Omental fat pad (tissue), 4 donors: ENCODE results near the gene BMP3. TPM values are rescaled to one million over a fixed set of nuclear protein-coding genes. Genes with fewer than 3 reads are reported as not detected.

ENCODE experiments used
- ATAC-seq: fragments of 150-250 bp; one replicate; pipeline ENCODE4 v1.9.1; 2016; ENCODE audit warnings: mild to moderate bottlenecking, moderate library complexity; ENCODE audit not compliant: low FRiP score
- DNase-seq: peaks from one replicate; pipeline ENCODE4 v3.0.0-alpha.2; 2019; ENCODE audit warnings: low spot score
- total RNA-seq, 4 donors: library from RNA; depleted of rRNA; stranded (reverse); fragments of >200 nt; gene quantifications; one replicate each; pipeline ENCODE4 v1.1.0, GENCODE V29; 2016
- TF ChIP-seq, protein P1 (sequence below), 3 donors: fragments of 450-650 bp; IDR thresholded peaks; one replicate each; pipeline ENCODE4 v1.5.1; 2016 to 2017; ENCODE audit warnings: antibody characterized with exemption in 3 of 3, mild to moderate bottlenecking in 3 of 3, moderate library complexity in 2 of 3

The BMP3 gene
- total RNA-seq, 4 donors from 2014 or later = 2.0 to 24.6 (median 4.4) TPM

DNA sequence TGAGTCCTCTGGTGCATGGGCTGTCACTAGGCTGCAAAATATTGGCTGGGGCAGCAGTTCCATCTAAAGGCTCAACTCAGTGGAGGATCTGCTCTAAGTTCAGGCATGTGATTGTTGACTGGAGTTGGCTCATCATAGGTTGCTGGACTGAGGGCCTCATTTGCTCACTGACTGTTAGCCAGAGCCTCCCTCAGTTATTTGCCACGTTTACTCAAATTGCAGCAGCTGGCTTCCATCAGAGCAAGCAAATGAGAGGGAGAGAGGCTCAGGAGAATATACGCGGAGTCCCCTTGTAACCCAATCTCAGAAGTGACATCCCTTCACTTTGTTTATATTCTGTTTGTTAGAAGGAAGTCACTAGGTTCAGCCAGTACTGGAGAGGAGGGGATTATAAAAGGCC lies 54.1 kb downstream of the BMP3 start:
- DNase-seq (no peak), ATAC-seq (no peak)
- TF ChIP-seq, protein P1, sequence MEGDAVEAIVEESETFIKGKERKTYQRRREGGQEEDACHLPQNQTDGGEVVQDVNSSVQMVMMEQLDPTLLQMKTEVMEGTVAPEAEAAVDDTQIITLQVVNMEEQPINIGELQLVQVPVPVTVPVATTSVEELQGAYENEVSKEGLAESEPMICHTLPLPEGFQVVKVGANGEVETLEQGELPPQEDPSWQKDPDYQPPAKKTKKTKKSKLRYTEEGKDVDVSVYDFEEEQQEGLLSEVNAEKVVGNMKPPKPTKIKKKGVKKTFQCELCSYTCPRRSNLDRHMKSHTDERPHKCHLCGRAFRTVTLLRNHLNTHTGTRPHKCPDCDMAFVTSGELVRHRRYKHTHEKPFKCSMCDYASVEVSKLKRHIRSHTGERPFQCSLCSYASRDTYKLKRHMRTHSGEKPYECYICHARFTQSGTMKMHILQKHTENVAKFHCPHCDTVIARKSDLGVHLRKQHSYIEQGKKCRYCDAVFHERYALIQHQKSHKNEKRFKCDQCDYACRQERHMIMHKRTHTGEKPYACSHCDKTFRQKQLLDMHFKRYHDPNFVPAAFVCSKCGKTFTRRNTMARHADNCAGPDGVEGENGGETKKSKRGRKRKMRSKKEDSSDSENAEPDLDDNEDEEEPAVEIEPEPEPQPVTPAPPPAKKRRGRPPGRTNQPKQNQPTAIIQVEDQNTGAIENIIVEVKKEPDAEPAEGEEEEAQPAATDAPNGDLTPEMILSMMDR (IDR thresholded peaks at IDR 0.05) = no peak

- TF ChIP-seq, protein P1 (IDR thresholded peaks at IDR 0.05) = no peak
Measured at GRCh38 chr4:81085291-81085690, 54.8 kb downstream of the BMP3 start.

GRCh38 chr4:81085979-81086378 lies 55.5 kb downstream of the BMP3 start:
- TF ChIP-seq, protein P1 (IDR thresholded peaks at IDR 0.05) = no peak
- ATAC-seq = no peak
- DNase-seq = no peak

More at GRCh38 chr4:81085291-81085690, 54.8 kb downstream of the BMP3 start:
- DNase-seq (no peak), ATAC-seq (no peak)

DNA sequence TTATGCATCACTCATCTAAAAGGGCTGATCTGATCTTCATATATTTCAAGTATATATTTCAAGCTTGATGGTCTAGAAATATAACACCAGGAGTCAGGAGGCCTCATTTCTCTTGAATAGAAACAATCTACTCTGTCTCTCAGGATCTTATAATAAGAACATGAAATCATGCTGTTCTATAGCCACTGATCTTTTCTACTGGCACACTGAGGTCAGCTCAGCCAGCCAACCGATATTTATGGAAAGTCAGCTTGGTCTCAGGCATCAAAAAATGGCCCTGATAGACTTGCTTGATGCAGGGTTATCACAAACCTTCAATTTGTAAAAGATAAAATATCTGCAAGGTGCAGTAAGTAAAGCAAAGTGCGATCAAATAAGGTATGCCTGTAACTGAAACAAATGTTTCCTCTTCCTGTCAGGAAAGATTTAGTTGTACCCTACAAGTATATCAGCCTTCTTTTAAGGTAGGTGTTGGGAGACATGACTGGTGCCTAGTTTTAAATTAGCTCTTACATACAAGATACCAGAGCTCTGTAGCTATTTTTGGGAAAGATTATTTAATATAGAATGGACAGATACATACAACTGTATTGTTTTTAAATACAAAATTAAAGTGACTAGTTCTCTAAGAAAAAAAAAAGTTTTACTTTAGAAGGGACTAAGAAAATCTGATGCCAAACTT lies 63.4 kb downstream of the BMP3 start:
- TF ChIP-seq, protein P1 (IDR thresholded peaks at IDR 0.05) = no peak
- ATAC-seq (no peak), DNase-seq (no peak)

DNA sequence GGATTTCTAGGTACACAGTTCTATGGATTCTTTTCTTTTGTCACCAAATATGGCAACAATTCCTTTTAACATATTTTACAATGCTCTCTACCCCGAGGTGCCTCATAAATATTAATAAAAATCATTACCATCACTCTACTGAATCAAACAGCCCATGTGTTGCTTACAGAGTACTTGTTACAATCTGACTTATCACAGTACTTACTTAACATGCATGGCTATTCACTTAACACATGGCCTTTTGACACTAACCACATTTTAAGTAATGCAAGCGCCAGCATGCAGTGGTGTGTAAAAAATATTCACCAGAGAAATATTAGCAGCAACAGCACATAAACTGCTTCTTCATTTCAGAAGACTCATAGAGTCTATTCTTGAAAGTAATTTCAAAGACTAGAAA lies 64.9 kb downstream of the BMP3 start:
- DNase-seq (no peak), ATAC-seq (no peak)
- TF ChIP-seq, protein P1 (IDR thresholded peaks at IDR 0.05) = no peak

GRCh38 chr4:81096566-81096965 lies 66.1 kb downstream of the BMP3 start:
- DNase-seq (no peak), ATAC-seq (no peak)
- TF ChIP-seq, protein P1 (IDR thresholded peaks at IDR 0.05) = no peak

DNA sequence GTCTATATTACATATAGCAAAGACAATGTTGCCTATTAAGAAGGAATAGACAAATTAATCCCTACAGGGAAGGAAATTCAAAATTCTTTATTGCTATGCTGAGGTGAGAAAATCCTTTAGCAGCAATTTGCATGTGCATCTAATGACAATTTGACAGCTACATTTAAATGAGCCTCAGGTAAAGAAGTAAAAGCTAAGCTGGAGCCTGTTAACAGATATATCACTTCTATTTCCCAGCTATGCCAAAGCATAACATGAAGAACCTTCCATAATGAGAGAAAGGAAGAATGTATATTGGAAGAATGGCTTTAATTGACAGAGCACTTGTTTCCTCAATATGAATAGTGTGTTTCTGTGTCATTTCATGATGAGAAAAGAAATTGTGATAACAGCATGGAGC lies 71.6 kb downstream of the BMP3 start:
- ATAC-seq = no peak
- TF ChIP-seq, protein P1 (IDR thresholded peaks at IDR 0.05) = no peak
- no peak for DNase-seq
